Mononuclear cell (primary cell): Measurements from ENCODE around the gene TGFBR2. TPM values are rescaled to one million over a fixed set of nuclear protein-coding genes. Genes with fewer than 3 reads are reported as not detected.

Experiments
- H3K27me3 ChIP-seq: 2 replicates; pipeline ENCODE4 v1.6.0; 2011; ENCODE audit warnings: low read length, control low read depth; ENCODE audit not compliant: insufficient read depth
- H3K4me1 ChIP-seq: 2 replicates; pipeline ENCODE4 v1.5.1; 2011; ENCODE audit warnings: mild to moderate bottlenecking, low read length, control low read depth; ENCODE audit not compliant: insufficient read depth
- H3K4me3 ChIP-seq: 2 replicates; pipeline ENCODE4 v1.5.1; 2011; ENCODE audit warnings: mild to moderate bottlenecking, low read length, moderate library complexity
- H3K9me3 ChIP-seq: 2 replicates; pipeline ENCODE4 v1.5.1; 2011; ENCODE audit warnings: low read depth, mild to moderate bottlenecking, control low read depth, low read length
- total RNA-seq: library from RNA; depleted of rRNA; stranded (reverse); fragments of >200 nt; gene quantifications from one replicate; pipeline ENCODE4 v1.2.3, GENCODE V29; 2012

TGFBR2 gene
- total RNA-seq, 1 donor: 209 TPM

- Histone ChIP-seq H3K4me1 (no peaks in the 10 kb centered on the region), H3K4me3 (no peak overlapping the region), H3K9me3 (no peaks in the 10 kb centered on the region), H3K27me3 (no peaks in the 10 kb centered on the region)
Observed at GRCh38 chr3:30702038-30702827, 95.8 kb downstream of the TGFBR2 start.

- Histone ChIP-seq H3K9me3 (no peaks in the 10 kb centered on the region), H3K4me1 (no peaks in the 10 kb centered on the region), H3K4me3 (no peak overlapping the region), H3K27me3 (no peaks in the 10 kb centered on the region)
Observed at GRCh38 chr3:30702828-30703397, 96.5 kb downstream of the TGFBR2 start.

GRCh38 chr3:30704931-30705890, 98.8 kb downstream of the TGFBR2 start:
- no peaks in the 10 kb centered on the region for H3K9me3 ChIP-seq
- no peak overlapping the region for H3K4me3 ChIP-seq
- H3K4me1 ChIP-seq: no peaks in the 10 kb centered on the region
- H3K27me3 ChIP-seq: no peaks in the 10 kb centered on the region

GRCh38 chr3:30707825-30708224, 101.4 kb downstream of the TGFBR2 start:
- Histone ChIP-seq H3K4me1 (no peaks in the 10 kb centered on the region), H3K9me3 (no peaks in the 10 kb centered on the region), H3K4me3 (no peak overlapping the region), H3K27me3 (no peaks in the 10 kb centered on the region)

- Histone ChIP-seq H3K4me3 (no peak overlapping the region), H3K9me3 (no peaks in the 10 kb centered on the region), H3K4me1 (no peaks in the 10 kb centered on the region)
Observed at GRCh38 chr3:30708472-30708871, 102.1 kb downstream of the TGFBR2 start.

GRCh38 chr3:30710017-30710416, 103.6 kb downstream of the TGFBR2 start:
- no peaks in the 10 kb centered on the region for H3K27me3 ChIP-seq
- H3K4me1 ChIP-seq: no peaks in the 10 kb centered on the region
- no peaks in the 10 kb centered on the region for H3K9me3 ChIP-seq
- H3K4me3 ChIP-seq: no peak overlapping the region

More at GRCh38 chr3:30708472-30708871, 102.1 kb downstream of the TGFBR2 start:
- H3K27me3 ChIP-seq: no peaks in the 10 kb centered on the region

- Histone ChIP-seq H3K4me1 (no peaks in the 10 kb centered on the region), H3K4me3 (no peak overlapping the region), H3K9me3 (no peaks in the 10 kb centered on the region), H3K27me3 (no peaks in the 10 kb centered on the region)
Observed at GRCh38 chr3:30711151-30711550, 104.8 kb downstream of the TGFBR2 start.

- Histone ChIP-seq H3K27me3 (no peaks in the 10 kb centered on the region), H3K9me3 (no peaks in the 10 kb centered on the region), H3K4me3 (no peak overlapping the region), H3K4me1 (no peaks in the 10 kb centered on the region)
Observed at GRCh38 chr3:30711867-30712266, 105.5 kb downstream of the TGFBR2 start.

- Histone ChIP-seq H3K9me3 (no peaks in the 10 kb centered on the region), H3K27me3 (no peaks in the 10 kb centered on the region), H3K4me3 (no peak overlapping the region), H3K4me1 (no peaks in the 10 kb centered on the region)
Observed at GRCh38 chr3:30712991-30713390, 106.6 kb downstream of the TGFBR2 start.

GRCh38 chr3:30713885-30714503, 107.6 kb downstream of the TGFBR2 start:
- Histone ChIP-seq H3K4me3 (no peak overlapping the region), H3K9me3 (no peaks in the 10 kb centered on the region), H3K27me3 (no peaks in the 10 kb centered on the region), H3K4me1 (no peaks in the 10 kb centered on the region)

GRCh38 chr3:30719536-30719935, 113.1 kb downstream of the TGFBR2 start:
- no peak overlapping the region for H3K4me3 ChIP-seq
- no peaks in the 10 kb centered on the region for H3K27me3 ChIP-seq
- H3K9me3 ChIP-seq: no peaks in the 10 kb centered on the region
- no peaks in the 10 kb centered on the region for H3K4me1 ChIP-seq

GRCh38 chr3:30720586-30721313, 114.3 kb downstream of the TGFBR2 start:
- Histone ChIP-seq H3K4me3 (no peak overlapping the region), H3K27me3 (no peaks in the 10 kb centered on the region), H3K4me1 (no peaks in the 10 kb centered on the region), H3K9me3 (no peaks in the 10 kb centered on the region)

GRCh38 chr3:30721314-30721634, 114.9 kb downstream of the TGFBR2 start:
- H3K9me3 ChIP-seq: no peaks in the 10 kb centered on the region
- no peak overlapping the region for H3K4me3 ChIP-seq
- no peaks in the 10 kb centered on the region for H3K4me1 ChIP-seq
- H3K27me3 ChIP-seq: no peaks in the 10 kb centered on the region

GRCh38 chr3:30723211-30723610, 116.8 kb downstream of the TGFBR2 start:
- no peak overlapping the region for H3K4me3 ChIP-seq
- H3K4me1 ChIP-seq: no peaks in the 10 kb centered on the region
- no peaks in the 10 kb centered on the region for H3K27me3 ChIP-seq
- no peaks in the 10 kb centered on the region for H3K9me3 ChIP-seq
